Activated T-cell treated with anti-CD3 and anti-CD28 coated beads, Interleukin-2, amount 50 U/mL, for 4 hours (primary cell): Measurements from ENCODE around the gene HAAO. TPM values are rescaled to one million over a fixed set of nuclear protein-coding genes. Genes with fewer than 3 reads are reported as not detected.

ENCODE experiments used
- ATAC-seq, 2 donors: fragments of 200-7000 bp; cut with Tn5 transposase; one replicate each; pipeline ENCODE4 v1.10.0; 2021
- DNase-seq: peaks from one replicate; pipeline ENCODE4 v3.0.0-alpha.2; 2020
- H3K27me3 Mint-ChIP-seq: one replicate; pipeline ENCODE4 v1.8.0; 2021; ENCODE audit warnings: low read depth, mixed read lengths
- H3K36me3 Mint-ChIP-seq: one replicate; pipeline ENCODE4 v1.8.0; 2022; ENCODE audit warnings: mixed read lengths; ENCODE audit not compliant: insufficient read depth
- H3K4me1 Mint-ChIP-seq: one replicate; pipeline ENCODE4 v1.8.0; 2021; ENCODE audit warnings: low read depth, mixed read lengths
- H3K4me3 Mint-ChIP-seq: one replicate; pipeline ENCODE4 v1.8.0; 2021; ENCODE audit warnings: mild to moderate bottlenecking, moderate library complexity, mixed read lengths
- H3K9me3 Mint-ChIP-seq: one replicate; pipeline ENCODE4 v1.8.0; 2021; ENCODE audit warnings: mixed read lengths
- total RNA-seq, 3 donors: library from RNA; stranded (reverse); gene quantifications; one replicate each; pipeline ENCODE4 v1.2.1, GENCODE V29; 2021

The HAAO gene
- total RNA-seq, 3 donors from 2014 or later: 0.24 to 0.30 TPM; not detected in 1

DNA sequence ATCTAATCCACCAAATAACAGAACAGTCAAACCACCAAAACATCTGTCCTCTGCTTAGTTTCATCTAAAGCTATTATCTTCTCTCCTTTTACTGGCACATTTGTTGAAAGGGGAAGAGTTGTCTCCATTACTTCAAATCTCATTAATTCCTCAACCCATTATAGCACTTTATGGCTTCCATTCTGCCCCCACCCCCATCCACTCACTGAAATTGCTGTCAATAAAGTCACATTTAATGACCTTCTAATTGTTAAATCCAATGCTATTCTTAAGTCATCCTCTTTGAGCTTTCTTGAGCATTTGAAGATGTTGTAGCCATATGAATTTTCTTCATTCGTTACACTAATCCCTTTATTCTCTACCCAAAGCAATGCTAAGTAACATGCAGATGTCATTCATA, 33.6 kb downstream of the HAAO start:
- no peak for ATAC-seq
- Mint-ChIP-seq H3K4me3 (no peak overlapping the region), H3K9me3 (no peaks in the 10 kb centered on the region), H3K36me3 (peaks cover 4% of the 10 kb centered on the region), H3K27me3 (no peaks in the 10 kb centered on the region), H3K4me1 (peaks cover under 1% of the 10 kb centered on the region)
- DNase-seq: no peak

DNA sequence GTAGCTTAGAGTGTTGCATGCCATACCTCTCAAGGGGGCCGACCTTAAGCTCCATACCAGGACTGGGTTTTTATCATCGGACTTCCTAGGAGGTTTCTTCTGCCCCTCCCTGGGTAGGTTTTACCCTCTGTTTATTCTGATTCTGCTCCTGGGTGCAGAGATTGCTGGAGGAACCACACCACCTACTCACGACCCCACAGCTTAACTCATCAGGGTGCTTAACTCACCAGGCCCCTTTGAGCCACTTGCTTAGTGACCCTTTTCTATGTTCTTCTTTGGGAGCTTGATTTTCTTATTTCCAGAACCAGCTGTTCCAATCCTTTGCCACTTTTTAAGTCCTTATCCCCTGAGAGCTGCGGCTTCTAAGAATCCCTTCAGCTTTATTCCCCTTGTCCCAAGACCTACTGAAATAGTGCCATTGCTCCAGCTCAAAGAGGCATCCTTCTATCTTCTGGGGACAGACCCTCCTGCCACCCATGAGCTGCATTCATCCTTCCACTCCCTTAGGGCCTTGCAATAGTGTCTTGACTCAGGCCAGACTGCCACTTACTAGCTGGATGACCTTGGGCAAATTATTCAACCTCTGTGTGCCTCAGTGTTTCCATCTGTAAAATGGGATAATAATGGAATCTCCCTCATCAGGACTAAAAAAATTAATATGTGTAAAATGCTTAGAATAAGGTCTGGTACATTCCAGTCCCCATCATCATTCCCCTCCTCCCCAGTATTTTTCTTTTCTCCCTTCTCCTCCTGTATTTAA, 34.2 kb downstream of the HAAO start:
- no peaks in the 10 kb centered on the region for H3K27me3 Mint-ChIP-seq
- no peak overlapping the region for H3K4me3 Mint-ChIP-seq
- peaks cover 9% of the 10 kb centered on the region for H3K36me3 Mint-ChIP-seq
- peaks cover 2% of the 10 kb centered on the region for H3K4me1 Mint-ChIP-seq
- DNase-seq (no peak), ATAC-seq (no peak)
- H3K9me3 Mint-ChIP-seq: no peaks in the 10 kb centered on the region

DNA sequence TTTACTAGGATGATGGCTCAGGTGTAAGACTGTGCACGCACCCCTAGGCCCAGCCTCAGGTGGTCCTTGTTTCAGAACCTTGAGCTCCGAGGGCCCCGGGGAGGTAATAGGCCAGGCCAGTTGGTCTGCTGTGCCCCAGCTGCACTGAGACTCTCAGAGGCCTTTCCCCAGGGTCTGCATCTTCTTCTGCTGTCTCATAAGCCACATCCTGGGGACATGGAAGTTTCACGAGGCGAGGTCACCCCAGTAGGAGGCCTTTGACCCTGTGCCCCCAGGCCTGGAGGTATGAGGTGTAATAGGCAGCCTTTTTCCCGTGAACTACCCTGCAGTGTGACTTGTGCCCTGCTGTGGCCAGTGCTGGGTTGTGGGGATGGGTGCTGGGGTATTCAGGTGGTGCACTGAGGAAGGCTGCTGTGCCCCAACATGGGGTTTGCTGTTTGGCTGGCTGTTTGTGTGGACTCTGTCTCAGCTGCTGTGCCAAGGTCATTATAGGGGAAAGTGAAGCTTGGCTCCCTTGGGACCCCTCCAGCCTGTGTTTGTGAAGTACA, 35.3 kb downstream of the HAAO start:
- Mint-ChIP-seq H3K9me3 (no peaks in the 10 kb centered on the region), H3K27me3 (no peaks in the 10 kb centered on the region), H3K4me1 (peaks cover 2% of the 10 kb centered on the region), H3K4me3 (no peak overlapping the region), H3K36me3 (peaks cover 9% of the 10 kb centered on the region)
- ATAC-seq (no peak), DNase-seq (no peak)

DNA sequence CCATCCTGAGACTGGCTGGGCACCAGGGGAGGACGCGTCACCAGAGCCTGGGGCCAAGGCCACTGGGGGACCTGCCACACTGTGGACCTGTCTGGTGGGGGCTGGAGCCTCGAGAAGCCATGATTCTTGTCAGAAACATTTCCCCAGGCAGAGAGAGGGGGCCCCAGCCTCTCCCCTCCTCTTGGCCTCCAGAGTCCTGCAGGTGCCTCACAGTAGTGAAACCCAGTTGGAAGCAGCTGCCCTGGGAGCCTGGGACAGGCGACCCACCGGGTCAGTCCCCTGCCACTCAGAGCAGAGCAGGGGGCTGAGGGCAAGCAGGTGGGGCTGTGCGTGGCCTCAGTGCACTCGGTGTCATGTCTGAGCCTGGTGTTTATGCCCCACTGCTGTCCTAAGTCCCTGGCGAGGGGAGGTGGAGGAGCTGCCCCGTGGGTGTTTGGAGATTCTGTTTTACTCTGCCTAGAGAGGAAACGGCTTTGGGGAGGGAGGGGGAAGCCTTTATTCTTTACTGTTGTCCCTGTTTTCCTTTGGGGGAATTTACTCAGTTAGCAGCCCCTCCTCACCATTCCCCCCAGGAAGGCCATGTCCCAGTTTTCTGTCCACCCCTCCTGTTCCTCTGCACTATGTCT, 36.1 kb downstream of the HAAO start:
- Mint-ChIP-seq H3K27me3 (no peaks in the 10 kb centered on the region), H3K9me3 (no peaks in the 10 kb centered on the region), H3K4me3 (no peak overlapping the region), H3K36me3 (peaks cover 9% of the 10 kb centered on the region), H3K4me1 (peaks cover 2% of the 10 kb centered on the region)
- no peak for DNase-seq
- no peak for ATAC-seq

DNA sequence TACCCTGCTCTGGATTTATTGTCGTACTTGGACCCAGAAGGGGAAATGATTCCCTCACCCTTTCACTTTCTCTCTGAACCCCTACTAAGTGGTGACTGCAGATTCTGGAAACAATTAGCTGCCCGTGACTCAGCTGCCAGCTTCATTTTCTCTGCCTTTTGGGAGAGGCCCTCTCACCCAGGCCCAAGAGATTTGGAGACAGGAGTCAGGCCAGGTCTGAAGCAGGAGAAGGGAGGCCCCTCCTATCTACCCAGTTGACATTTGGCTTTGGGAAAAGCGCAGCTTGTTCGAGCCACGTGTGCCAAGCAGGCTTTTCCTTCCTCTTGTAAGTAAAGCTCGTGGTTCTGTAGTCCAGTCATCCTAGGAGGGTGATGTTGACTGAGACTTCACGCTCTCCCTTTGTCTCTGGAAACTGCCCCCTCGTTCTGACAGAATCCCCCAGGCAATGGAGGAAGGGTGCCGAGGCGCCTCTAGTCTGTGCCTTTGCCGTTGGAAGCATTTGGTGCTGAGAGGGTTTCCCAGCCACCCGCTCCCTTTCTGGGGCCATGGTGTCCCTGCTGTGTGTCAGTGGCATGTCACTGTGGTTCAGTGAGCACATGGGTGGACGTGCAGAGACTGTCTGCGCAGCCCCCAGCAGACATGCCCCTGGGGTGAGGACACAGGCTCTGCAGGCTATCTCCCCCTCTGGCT, 37.0 kb downstream of the HAAO start:
- no peaks in the 10 kb centered on the region for H3K27me3 Mint-ChIP-seq
- H3K36me3 Mint-ChIP-seq: peaks cover 12% of the 10 kb centered on the region
- no peak overlapping the region for H3K4me3 Mint-ChIP-seq
- peaks cover 2% of the 10 kb centered on the region for H3K4me1 Mint-ChIP-seq
- no peaks in the 10 kb centered on the region for H3K9me3 Mint-ChIP-seq
- DNase-seq (no peak), ATAC-seq (no peak)

DNA sequence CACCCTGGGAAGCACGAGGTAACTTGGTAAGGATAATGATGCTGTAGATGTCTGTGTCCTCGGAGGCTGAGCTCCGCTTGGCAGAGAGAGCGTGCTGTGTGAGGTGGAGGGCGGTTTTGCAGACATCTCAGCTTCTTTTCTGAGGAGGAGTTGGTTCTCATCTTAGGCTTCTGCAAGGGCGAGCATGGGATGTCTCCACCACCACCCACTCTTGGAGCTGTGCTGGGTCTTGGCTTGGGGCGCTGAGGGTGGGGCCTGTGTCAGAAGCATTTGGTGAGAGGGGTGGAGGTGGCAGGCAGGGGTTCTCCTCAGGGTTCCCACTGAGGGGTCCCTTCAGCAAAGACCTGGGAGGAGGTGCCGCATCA, 37.6 kb downstream of the HAAO start:
- ATAC-seq (no peak), DNase-seq (no peak)
- no peaks in the 10 kb centered on the region for H3K27me3 Mint-ChIP-seq
- H3K9me3 Mint-ChIP-seq: no peaks in the 10 kb centered on the region
- peaks cover 14% of the 10 kb centered on the region for H3K36me3 Mint-ChIP-seq
- H3K4me3 Mint-ChIP-seq: no peak overlapping the region
- H3K4me1 Mint-ChIP-seq: peaks cover 2% of the 10 kb centered on the region

- Mint-ChIP-seq H3K27me3 (no peaks in the 10 kb centered on the region), H3K9me3 (no peaks in the 10 kb centered on the region), H3K4me3 (no peak overlapping the region), H3K4me1 (peaks cover 2% of the 10 kb centered on the region), H3K36me3 (peaks cover 15% of the 10 kb centered on the region)
- DNase-seq (no peak), ATAC-seq (peak in 1 of 2 donors; percentile 21)
These were observed 38.2 kb downstream of the HAAO start for GRCh38 chr2:42754021-42754775.

DNA sequence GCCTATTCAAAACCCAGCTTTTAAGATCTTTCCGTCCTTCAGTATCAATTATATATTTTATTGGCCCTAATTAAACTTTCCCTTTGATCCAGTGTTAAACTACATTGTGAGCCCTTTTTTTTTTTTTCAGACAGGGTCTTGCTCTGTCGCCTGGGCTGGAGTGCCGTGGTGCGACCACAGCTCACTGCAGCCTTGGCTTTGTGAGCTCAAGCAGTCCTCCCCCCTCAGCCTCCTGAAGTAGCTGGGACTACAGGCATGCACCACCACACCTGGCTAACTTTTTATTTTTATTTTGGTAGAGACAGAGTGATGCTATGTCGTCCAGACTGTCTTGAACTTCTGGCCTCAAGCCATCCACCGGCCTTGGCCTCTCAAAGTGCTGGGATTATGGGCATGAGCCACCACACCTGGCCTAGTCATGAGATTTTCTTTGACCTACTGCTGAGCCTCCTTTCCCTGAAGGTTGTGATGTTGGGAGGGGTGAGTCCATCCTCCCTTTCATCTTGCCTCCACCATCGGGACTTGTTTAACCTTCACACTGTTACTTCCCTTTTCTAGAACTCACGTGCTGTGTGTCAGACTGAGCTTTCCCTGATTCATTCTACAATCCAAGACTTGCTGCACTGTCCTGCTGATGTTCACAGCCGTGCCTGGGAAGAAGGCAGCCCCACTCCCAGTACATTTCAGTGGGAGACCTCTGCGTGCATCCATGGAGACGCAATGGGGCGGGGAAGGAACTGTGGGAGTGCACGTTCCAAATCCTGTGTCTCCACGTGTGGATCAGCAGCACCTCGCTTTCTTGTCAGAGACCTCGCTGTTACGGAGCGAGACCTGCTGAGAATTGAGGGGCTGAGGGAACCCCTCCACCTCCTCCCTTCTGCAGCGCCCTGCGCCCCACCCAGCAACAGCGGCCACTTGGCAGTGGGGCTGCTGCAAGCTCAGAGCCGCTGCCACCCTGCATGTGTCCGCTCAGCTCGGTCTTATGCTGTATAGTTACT, 39.3 kb downstream of the HAAO start:
- DNase-seq (no peak), ATAC-seq (no peak)
- Mint-ChIP-seq H3K36me3 (peaks cover 17% of the 10 kb centered on the region), H3K27me3 (no peaks in the 10 kb centered on the region), H3K4me1 (peaks cover 2% of the 10 kb centered on the region), H3K9me3 (no peaks in the 10 kb centered on the region), H3K4me3 (no peak overlapping the region)

- Mint-ChIP-seq H3K27me3 (no peaks in the 10 kb centered on the region), H3K9me3 (no peaks in the 10 kb centered on the region), H3K36me3 (peaks cover 17% of the 10 kb centered on the region), H3K4me3 (no peak overlapping the region), H3K4me1 (peaks cover 2% of the 10 kb centered on the region)
- ATAC-seq (no peak), DNase-seq (no peak)
These were observed 40.1 kb downstream of the HAAO start for GRCh38 chr2:42752314-42752713.

DNA sequence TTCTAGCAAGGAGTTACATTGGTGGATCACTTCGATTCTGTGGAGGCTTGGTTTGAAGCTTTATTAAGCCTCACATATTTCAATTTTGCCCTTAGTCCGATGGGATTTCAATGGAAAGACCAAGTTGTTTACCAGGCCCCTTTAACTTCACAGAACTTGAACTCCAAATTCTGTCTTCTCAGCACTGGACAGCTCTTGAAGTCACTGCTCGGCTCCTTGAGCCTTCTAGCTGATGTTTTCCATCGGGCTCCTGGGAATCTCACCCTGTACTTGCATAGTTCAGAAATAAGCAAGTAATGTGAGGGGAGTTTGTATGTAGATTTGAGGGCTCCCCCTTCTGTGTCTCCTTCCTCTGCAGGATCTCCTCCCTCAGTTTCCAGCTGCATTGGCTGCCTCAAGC, 43.5 kb downstream of the HAAO start:
- ATAC-seq: no peak
- DNase-seq: no peak

GRCh38 chr2:42747422-42747821, 45.0 kb downstream of the HAAO start:
- Mint-ChIP-seq H3K4me3 (no peak overlapping the region), H3K27me3 (no peaks in the 10 kb centered on the region), H3K9me3 (no peaks in the 10 kb centered on the region), H3K4me1 (no peaks in the 10 kb centered on the region), H3K36me3 (peaks cover 13% of the 10 kb centered on the region)
- no peak for DNase-seq
- ATAC-seq: no peak

More for the DNA sequence above, 43.5 kb downstream of the HAAO start:
- H3K4me1 Mint-ChIP-seq: peaks cover 2% of the 10 kb centered on the region
- H3K27me3 Mint-ChIP-seq: no peaks in the 10 kb centered on the region
- peaks cover 17% of the 10 kb centered on the region for H3K36me3 Mint-ChIP-seq
- no peak overlapping the region for H3K4me3 Mint-ChIP-seq
- no peaks in the 10 kb centered on the region for H3K9me3 Mint-ChIP-seq

- no peak overlapping the region for H3K4me3 Mint-ChIP-seq
- H3K4me1 Mint-ChIP-seq: no peaks in the 10 kb centered on the region
- no peaks in the 10 kb centered on the region for H3K9me3 Mint-ChIP-seq
- DNase-seq (no peak), ATAC-seq (no peak)
- peaks cover 21% of the 10 kb centered on the region for H3K36me3 Mint-ChIP-seq
- H3K27me3 Mint-ChIP-seq: no peaks in the 10 kb centered on the region
These were observed 47.8 kb downstream of the HAAO start for GRCh38 chr2:42744545-42745082.

DNA sequence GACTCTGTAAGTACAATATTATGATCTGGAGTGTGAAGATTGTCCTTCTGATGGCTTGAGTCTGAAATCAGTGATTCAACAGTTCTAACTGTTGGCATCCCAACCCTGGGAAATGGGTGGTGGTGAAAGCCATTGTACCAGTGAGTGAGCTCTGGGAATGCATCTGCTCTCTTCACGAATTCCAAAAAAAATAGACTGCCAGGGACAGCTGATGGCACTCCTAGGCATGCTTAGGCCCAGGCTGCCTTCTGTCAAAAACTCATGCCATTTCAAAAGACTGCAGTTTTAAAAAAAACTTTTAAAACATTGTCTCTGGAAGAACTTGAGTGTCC, 48.8 kb downstream of the HAAO start:
- Mint-ChIP-seq H3K4me1 (no peaks in the 10 kb centered on the region), H3K4me3 (no peak overlapping the region), H3K27me3 (no peaks in the 10 kb centered on the region), H3K9me3 (peaks cover 5% of the 10 kb centered on the region), H3K36me3 (peaks cover 25% of the 10 kb centered on the region)
- ATAC-seq: no peak
- DNase-seq: no peak
